OCI-LY3 (cell line): ENCODE results near the gene ZNF24.
A peak's percentile ranks its signal among the peaks of the same experiment; 100 is the strongest.

Source experiments
- H2AFZ ChIP-seq: fragments of 200-600, 300-600 bp; shearing (Covaris generic); 2 replicates; pipeline ENCODE4 v1.6.0; 2014; ENCODE audit warnings: antibody characterized with exemption, low read depth, low read length
- H3K27ac ChIP-seq: fragments of 200-600, 300-600 bp; sonication (generic); 2 replicates; pipeline ENCODE4 v1.5.1; 2014; ENCODE audit warnings: mild to moderate bottlenecking, low read length, moderate library complexity, mixed read lengths
- H3K27me3 ChIP-seq: fragments of 200-600, 300-600 bp; sonication (generic); 2 replicates; pipeline ENCODE4 v1.6.1; 2014; ENCODE audit warnings: low read depth, low read length, mixed read lengths
- H3K36me3 ChIP-seq: fragments of 200-600, 300-600 bp; sonication (generic); replicated peaks from 2 replicates; pipeline ENCODE3; 2014; ENCODE audit warnings: low read depth, low read length, mixed read lengths
- H3K4me1 ChIP-seq: fragments of 300-600, 200-600 bp; sonication (generic); 2 replicates; pipeline ENCODE4 v1.6.1; 2014; ENCODE audit warnings: low read length, mixed read lengths
- H3K4me2 ChIP-seq: fragments of 200-600, 300-600 bp; sonication (generic); 2 replicates; pipeline ENCODE4 v1.6.1; 2014; ENCODE audit warnings: low read length, mixed read lengths
- H3K4me3 ChIP-seq: fragments of 300-600, 200-600 bp; sonication (generic); 2 replicates; pipeline ENCODE4 v1.5.1; 2014; ENCODE audit warnings: antibody characterized with exemption, mild to moderate bottlenecking, low read length, moderate library complexity
- H3K79me2 ChIP-seq: fragments of 300-600, 200-600 bp; shearing (Covaris generic); 2 replicates; pipeline ENCODE4 v1.6.1; 2014; ENCODE audit warnings: mild to moderate bottlenecking, low read length, mixed read lengths
- H3K9ac ChIP-seq: fragments of 300-600, 200-600 bp; shearing (Covaris generic); 2 replicates; pipeline ENCODE4 v1.6.0; 2014; ENCODE audit warnings: mild to moderate bottlenecking, low read length, moderate library complexity
- H3K9me3 ChIP-seq: fragments of 200-600, 300-600 bp; shearing (Covaris generic); 2 replicates; pipeline ENCODE4 v1.6.1; 2014; ENCODE audit warnings: low read length, mixed read lengths; ENCODE audit not compliant: insufficient read depth
- H4K20me1 ChIP-seq: fragments of 200-600, 300-600 bp; sonication (generic); 2 replicates; pipeline ENCODE4 v1.6.1; 2016; ENCODE audit warnings: low read length, mixed read lengths; ENCODE audit not compliant: insufficient read depth
- EZH2phosphoT487 ChIP-seq: fragments of 200-600 bp; shearing (Covaris generic); IDR thresholded peaks from 2 replicates; pipeline ENCODE4 v1.6.1; 2018; ENCODE audit warnings: antibody characterized with exemption, mixed run types, low read depth
- TF ChIP-seq, protein P1 (sequence below): fragments of 200-600, 300-600 bp; sonication (generic); IDR thresholded peaks from 2 replicates; pipeline ENCODE4 v1.5.1; 2014; ENCODE audit warnings: antibody characterized with exemption, low read length, low read depth

ZNF24 gene

DNA sequence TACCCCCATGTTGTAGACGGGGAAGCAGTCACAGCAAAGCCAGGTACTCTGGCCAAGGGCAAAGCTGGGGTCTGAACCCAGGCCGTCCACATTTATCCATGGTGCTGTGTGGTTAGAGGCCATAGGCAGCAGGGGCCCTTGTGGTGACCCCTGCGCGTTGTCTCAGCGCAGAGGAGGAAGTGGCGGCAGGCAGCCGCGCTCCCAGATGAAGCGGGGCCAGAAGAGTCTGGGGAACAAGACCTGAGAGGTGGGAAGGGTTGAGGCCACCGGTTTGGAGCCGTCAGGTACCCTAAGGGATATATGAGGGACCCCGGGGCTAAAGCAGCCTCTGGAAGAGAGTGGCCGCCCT, 32.1 kb upstream of the ZNF24 start:
- no peaks in the 10 kb centered on the region for H3K9me3 ChIP-seq
- peaks cover 4% of the 10 kb centered on the region for H3K4me1 ChIP-seq
- no peaks in the 10 kb centered on the region for H3K36me3 ChIP-seq
- H3K9ac ChIP-seq, result peak overlapping the region; percentile 84
- peak overlapping the region; percentile 83 for H3K4me2 ChIP-seq
- H3K27me3 ChIP-seq, result no peaks in the 10 kb centered on the region
- H2AFZ ChIP-seq, result peak overlapping the region; percentile 57
- TF ChIP-seq, protein P1, sequence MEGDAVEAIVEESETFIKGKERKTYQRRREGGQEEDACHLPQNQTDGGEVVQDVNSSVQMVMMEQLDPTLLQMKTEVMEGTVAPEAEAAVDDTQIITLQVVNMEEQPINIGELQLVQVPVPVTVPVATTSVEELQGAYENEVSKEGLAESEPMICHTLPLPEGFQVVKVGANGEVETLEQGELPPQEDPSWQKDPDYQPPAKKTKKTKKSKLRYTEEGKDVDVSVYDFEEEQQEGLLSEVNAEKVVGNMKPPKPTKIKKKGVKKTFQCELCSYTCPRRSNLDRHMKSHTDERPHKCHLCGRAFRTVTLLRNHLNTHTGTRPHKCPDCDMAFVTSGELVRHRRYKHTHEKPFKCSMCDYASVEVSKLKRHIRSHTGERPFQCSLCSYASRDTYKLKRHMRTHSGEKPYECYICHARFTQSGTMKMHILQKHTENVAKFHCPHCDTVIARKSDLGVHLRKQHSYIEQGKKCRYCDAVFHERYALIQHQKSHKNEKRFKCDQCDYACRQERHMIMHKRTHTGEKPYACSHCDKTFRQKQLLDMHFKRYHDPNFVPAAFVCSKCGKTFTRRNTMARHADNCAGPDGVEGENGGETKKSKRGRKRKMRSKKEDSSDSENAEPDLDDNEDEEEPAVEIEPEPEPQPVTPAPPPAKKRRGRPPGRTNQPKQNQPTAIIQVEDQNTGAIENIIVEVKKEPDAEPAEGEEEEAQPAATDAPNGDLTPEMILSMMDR, result no peak
- TF ChIP-seq EZH2phosphoT487, result no peak
- H3K79me2 ChIP-seq, result no peaks in the 10 kb centered on the region
- peak overlapping the region; percentile 96 for H3K4me3 ChIP-seq
- no peak overlapping the region for H3K27ac ChIP-seq
- H4K20me1 ChIP-seq, result no peaks in the 10 kb centered on the region

DNA sequence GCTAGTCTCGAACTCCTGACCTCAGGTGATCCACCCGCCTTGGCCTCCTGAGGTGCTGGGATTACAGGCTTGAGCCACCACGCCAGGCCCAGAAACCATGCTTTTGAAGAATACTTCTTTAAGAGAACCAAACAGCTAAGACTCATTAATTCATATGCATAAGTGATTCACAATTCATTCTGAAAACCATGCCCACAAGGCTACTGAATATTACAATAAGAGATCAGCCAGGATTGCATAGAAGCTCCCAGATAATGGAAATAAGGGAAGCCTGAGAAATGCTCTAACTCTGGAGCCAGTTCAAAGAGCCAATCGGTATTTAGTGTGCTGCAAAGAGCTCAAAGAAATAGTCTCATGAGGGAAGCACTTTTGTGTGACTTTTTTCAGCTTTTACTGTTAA, 30.5 kb upstream of the ZNF24 start:
- Histone ChIP-seq H3K36me3 (no peaks in the 10 kb centered on the region), H3K4me3 (no peak overlapping the region), H3K27me3 (no peaks in the 10 kb centered on the region), H2AFZ (no peak overlapping the region), H4K20me1 (no peaks in the 10 kb centered on the region), H3K4me1 (peaks cover 4% of the 10 kb centered on the region), H3K79me2 (no peaks in the 10 kb centered on the region), H3K4me2 (no peak overlapping the region), H3K9ac (no peak overlapping the region), H3K27ac (no peak overlapping the region), H3K9me3 (no peaks in the 10 kb centered on the region)
- TF ChIP-seq, protein P1, result no peak
- no peak for TF ChIP-seq EZH2phosphoT487

DNA sequence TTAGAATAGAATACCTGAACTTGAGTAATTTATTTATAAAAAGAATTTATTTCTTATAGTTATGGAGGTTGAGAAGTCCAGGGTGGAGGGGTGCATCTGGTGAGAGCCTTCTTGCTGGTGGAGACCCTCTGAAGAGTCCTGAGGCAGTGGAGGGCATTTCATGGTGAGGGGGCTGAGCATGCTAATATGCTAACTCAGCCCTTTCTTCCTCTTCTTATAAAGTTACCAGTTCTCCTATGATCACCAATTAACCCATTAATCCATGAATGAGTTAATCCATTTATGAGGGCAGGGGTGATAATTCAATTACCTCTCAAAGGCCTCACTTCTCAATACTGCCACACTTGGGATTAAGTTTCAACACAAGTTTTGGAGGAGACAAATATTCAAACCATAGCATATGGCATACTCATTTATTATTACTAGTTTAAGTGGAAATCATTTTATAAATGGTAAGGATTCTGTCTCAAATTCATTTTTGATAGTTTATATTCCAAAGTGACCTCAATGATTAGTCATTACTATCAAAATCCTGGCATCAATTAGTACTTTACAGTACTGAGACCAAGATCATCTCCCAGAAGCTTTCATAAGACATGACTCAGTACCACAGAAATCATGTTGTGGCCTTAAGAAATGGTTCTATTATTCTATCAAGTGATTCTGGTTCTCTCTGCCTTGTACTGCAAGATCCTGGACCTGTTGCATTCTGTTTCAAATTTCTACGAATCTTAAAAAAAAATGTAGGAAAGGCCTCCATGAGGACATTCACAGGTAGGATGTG, 27.4 kb upstream of the ZNF24 start:
- no peaks in the 10 kb centered on the region for H3K27me3 ChIP-seq
- TF ChIP-seq EZH2phosphoT487, result no peak
- TF ChIP-seq, protein P1, result no peak
- H3K9me3 ChIP-seq, result no peaks in the 10 kb centered on the region
- H4K20me1 ChIP-seq, result no peaks in the 10 kb centered on the region
- peaks cover 4% of the 10 kb centered on the region for H3K4me1 ChIP-seq
- H3K79me2 ChIP-seq, result no peaks in the 10 kb centered on the region
- no peak overlapping the region for H3K4me3 ChIP-seq
- no peak overlapping the region for H3K4me2 ChIP-seq
- no peaks in the 10 kb centered on the region for H3K36me3 ChIP-seq
- no peak overlapping the region for H3K9ac ChIP-seq
- H3K27ac ChIP-seq, result no peak overlapping the region
- H2AFZ ChIP-seq, result no peak overlapping the region

DNA sequence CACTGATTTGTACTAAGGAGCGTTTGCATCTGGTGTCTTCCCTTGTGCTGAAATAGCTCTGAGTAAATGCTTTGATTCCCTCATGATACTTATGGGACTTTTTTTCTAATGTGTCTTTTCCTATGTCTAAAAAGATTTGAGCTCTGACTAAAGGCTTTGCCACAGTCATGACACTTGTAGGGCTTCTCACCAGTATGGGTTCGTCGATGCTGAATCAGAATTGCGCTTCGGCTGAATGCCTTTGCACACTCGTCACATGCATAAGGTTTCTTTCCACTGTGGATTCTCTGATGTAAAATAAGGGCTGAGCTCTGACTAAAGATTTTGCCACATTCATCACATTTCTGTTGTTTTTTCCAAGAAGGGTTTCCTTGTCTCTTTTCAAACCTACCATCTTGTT, 24.9 kb upstream of the ZNF24 start:
- Histone ChIP-seq H3K4me2 (no peak overlapping the region), H3K9me3 (no peaks in the 10 kb centered on the region), H3K4me3 (no peak overlapping the region), H3K9ac (no peak overlapping the region), H3K27ac (no peak overlapping the region), H3K36me3 (no peaks in the 10 kb centered on the region), H3K79me2 (no peaks in the 10 kb centered on the region), H2AFZ (no peak overlapping the region), H3K4me1 (no peaks in the 10 kb centered on the region), H3K27me3 (no peaks in the 10 kb centered on the region), H4K20me1 (no peaks in the 10 kb centered on the region)
- TF ChIP-seq EZH2phosphoT487, result no peak
- TF ChIP-seq, protein P1, result no peak
